H1 (cell line): Measurements from ENCODE around the gene FAM241B. TPM values are rescaled to one million over a fixed set of nuclear protein-coding genes. Genes with fewer than 3 reads are reported as not detected.

ENCODE experiments used
- POU5F1 ChIP-seq: IDR thresholded peaks from 2 replicates; pipeline ENCODE4 v1.6.1; 2011; ENCODE audit warnings: low read depth, mild to moderate bottlenecking, low read length, moderate library complexity
- polyA plus RNA-seq, 7 experiments: library from polyadenylated mRNA; depleted of rRNA in 3 of 7; stranded (reverse) in 5 of 7; unstranded in 2 of 7; fragments of >200 nt in 5 of 7; fragments of 200-250 nt in 2 of 7; gene quantifications; 1 replicate in 5 of 7; 2 replicates in 1 of 7; 4 replicates in 1 of 7; pipeline versions ENCODE4 v1.2.1 to v1.2.3, GENCODE V29; 2011 to 2013; ENCODE audit warnings: missing spikeins in 2 of 7, mixed read lengths in 2 of 7
- total RNA-seq: library from RNA; stranded (reverse); fragmentation: NEBNext Ultra II Directional; extraction: Animal tissue kit (Norgen Biotek cat#: 25700); gene quantifications from 2 replicates; pipeline ENCODE4 v1.2.1, GENCODE V29; 2021

FAM241B gene
- total and polyA plus RNA-seq, 2 of the 8 experiments (the other 6 are each of a cell fraction or from before 2014, with no cell fraction given): 19.3 to 30.1 TPM

GRCh38 chr10:69648461-69648860 is 18.4 kb downstream of the FAM241B start (continued):
- TF ChIP-seq POU5F1: no peak
